Astrocyte (in vitro differentiated cells and primary cell): ENCODE data around the gene ERO1A. TPM values are rescaled to one million over a fixed set of nuclear protein-coding genes. Genes with fewer than 3 reads are reported as not detected.

Source experiments
- DNase-seq: peaks from one replicate; pipeline ENCODE4 v3.0.0-alpha.2; 2010; ENCODE audit warnings: low read depth
- FAIRE-seq: peaks from 2 replicates; lab custom pipeline; 2011; peaks lifted over from hg19 to GRCh38; lab: Jason Lieb, UNC
- H2AFZ ChIP-seq: 2 replicates; pipeline ENCODE4 v1.6.0; 2012; ENCODE audit warnings: low read depth, low read length, inconsistent platforms
- H3K27ac ChIP-seq: 2 replicates; pipeline ENCODE4 v1.5.1; 2011; ENCODE audit warnings: low read depth, low read length, inconsistent platforms
- H3K27me3 ChIP-seq: 2 replicates; pipeline ENCODE4 v1.6.0; 2011; ENCODE audit warnings: low read length, inconsistent platforms; ENCODE audit not compliant: insufficient read depth
- H3K36me3 ChIP-seq: 2 replicates; pipeline ENCODE4 v1.5.1; 2011; ENCODE audit warnings: low read length, inconsistent platforms; ENCODE audit not compliant: insufficient read depth
- H3K4me1 ChIP-seq: 2 replicates; pipeline ENCODE4 v1.5.1; 2011; ENCODE audit warnings: low read length, inconsistent platforms; ENCODE audit not compliant: insufficient read depth
- H3K4me2 ChIP-seq: 2 replicates; pipeline ENCODE4 v1.6.0; 2012; ENCODE audit warnings: low read length, inconsistent platforms
- H3K4me3 ChIP-seq: 2 replicates; pipeline ENCODE4 v1.5.1; 2011; ENCODE audit warnings: low read depth, mild to moderate bottlenecking, low read length, inconsistent platforms; ENCODE audit not compliant: insufficient read depth
- H3K79me2 ChIP-seq: 2 replicates; pipeline ENCODE4 v1.6.0; 2012; ENCODE audit warnings: mild to moderate bottlenecking, low read length, inconsistent platforms; ENCODE audit not compliant: insufficient read depth
- H3K9ac ChIP-seq: 2 replicates; pipeline ENCODE4 v1.6.0; 2012; ENCODE audit warnings: mild to moderate bottlenecking, low read length, inconsistent platforms
- H3K9me3 ChIP-seq: 2 replicates; pipeline ENCODE4 v1.5.1; 2012; ENCODE audit warnings: low read depth, mild to moderate bottlenecking, low read length, inconsistent platforms; ENCODE audit not compliant: insufficient read depth
- H4K20me1 ChIP-seq: 2 replicates; pipeline ENCODE4 v1.6.0; 2012; ENCODE audit warnings: low read length, inconsistent platforms; ENCODE audit not compliant: insufficient read depth
- H3K27ac Mint-ChIP-seq: one replicate; pipeline ENCODE4 v1.8.0; 2021; ENCODE audit warnings: mild to moderate bottlenecking, mixed read lengths; ENCODE audit not compliant: unreplicated experiment
- H3K27me3 Mint-ChIP-seq: one replicate; pipeline ENCODE4 v1.8.0; 2021; ENCODE audit warnings: low read depth, mixed read lengths; ENCODE audit not compliant: unreplicated experiment
- H3K36me3 Mint-ChIP-seq: one replicate; pipeline ENCODE4 v1.8.0; 2021; ENCODE audit warnings: low read depth, mixed read lengths; ENCODE audit not compliant: unreplicated experiment
- H3K4me1 Mint-ChIP-seq: one replicate; pipeline ENCODE4 v1.8.0; 2021; ENCODE audit warnings: low read depth, mixed read lengths; ENCODE audit not compliant: unreplicated experiment
- H3K4me3 Mint-ChIP-seq: one replicate; pipeline ENCODE4 v1.8.0; 2021; ENCODE audit warnings: mild to moderate bottlenecking, moderate library complexity, mixed read lengths; ENCODE audit not compliant: unreplicated experiment
- H3K9me3 Mint-ChIP-seq: one replicate; pipeline ENCODE4 v1.8.0; 2021; ENCODE audit warnings: mild to moderate bottlenecking, mixed read lengths; ENCODE audit not compliant: unreplicated experiment
- CTCF ChIP-seq: IDR thresholded peaks from 2 replicates; pipeline ENCODE4 v1.5.1; 2011; ENCODE audit warnings: low read depth, mild to moderate bottlenecking, inconsistent platforms, low read length, moderate library complexity; ENCODE audit not compliant: insufficient read depth
- EZH2 ChIP-seq: IDR thresholded peaks from 2 replicates; pipeline ENCODE4 v1.6.1; 2012; ENCODE audit warnings: mild to moderate bottlenecking, low read length, inconsistent platforms; ENCODE audit not compliant: insufficient read depth
- total RNA-seq: library from RNA; stranded (reverse); gene quantifications from 2 replicates; pipeline ENCODE4 v1.2.1, GENCODE V29; 2021

ERO1A gene
- total RNA-seq, 1 donor from 2014 or later, result 80.5 TPM

- Histone ChIP-seq H3K9me3 (no peaks in the 10 kb centered on the region), H4K20me1 (no peaks in the 10 kb centered on the region), H3K27ac (no peak overlapping the region), H3K9ac (no peak overlapping the region), H3K79me2 (peaks cover 6% of the 10 kb centered on the region), H3K27me3 (no peaks in the 10 kb centered on the region), H3K4me3 (no peak overlapping the region), H3K4me1 (no peaks in the 10 kb centered on the region), H2AFZ (no peak overlapping the region), H3K4me2 (no peak overlapping the region), H3K36me3 (peaks cover 14% of the 10 kb centered on the region)
- Mint-ChIP-seq H3K9me3 (no peaks in the 10 kb centered on the region), H3K27me3 (no peaks in the 10 kb centered on the region), H3K4me3 (no peak overlapping the region), H3K4me1 (no peaks in the 10 kb centered on the region), H3K36me3 (no peaks in the 10 kb centered on the region), H3K27ac (no peak overlapping the region)
- DNase-seq (no peak), FAIRE-seq (no peak)
- TF ChIP-seq CTCF, result peak; percentile 38
- TF ChIP-seq EZH2, result no peak
Measured at GRCh38 chr14:52678591-52678990, 16.8 kb downstream of the ERO1A start.

GRCh38 chr14:52663850-52664249 is 31.5 kb downstream of the ERO1A start:
- Histone ChIP-seq H3K9ac (no peak overlapping the region), H4K20me1 (no peaks in the 10 kb centered on the region), H3K79me2 (no peaks in the 10 kb centered on the region), H3K27me3 (no peaks in the 10 kb centered on the region), H3K4me1 (no peaks in the 10 kb centered on the region), H3K9me3 (no peaks in the 10 kb centered on the region), H2AFZ (no peak overlapping the region), H3K27ac (no peak overlapping the region), H3K4me3 (no peak overlapping the region), H3K36me3 (peaks cover 11% of the 10 kb centered on the region), H3K4me2 (no peak overlapping the region)
- TF ChIP-seq EZH2, result no peak
- no peak for TF ChIP-seq CTCF
- DNase-seq, result no peak
- Mint-ChIP-seq H3K36me3 (no peaks in the 10 kb centered on the region), H3K27ac (no peak overlapping the region), H3K4me1 (no peaks in the 10 kb centered on the region), H3K9me3 (no peaks in the 10 kb centered on the region), H3K27me3 (no peaks in the 10 kb centered on the region), H3K4me3 (no peak overlapping the region)
- FAIRE-seq, result no peak

GRCh38 chr14:52661314-52661713 is 34.0 kb downstream of the ERO1A start:
- H3K27me3 ChIP-seq, result no peaks in the 10 kb centered on the region
- H3K27ac Mint-ChIP-seq, result no peak overlapping the region
- H3K4me3 ChIP-seq, result no peak overlapping the region
- TF ChIP-seq EZH2 (no peak), CTCF (no peak)
- no peaks in the 10 kb centered on the region for H3K9me3 Mint-ChIP-seq
- no peak overlapping the region for H3K27ac ChIP-seq
- H3K4me1 ChIP-seq, result no peaks in the 10 kb centered on the region
- H3K79me2 ChIP-seq, result no peaks in the 10 kb centered on the region
- DNase-seq (no peak), FAIRE-seq (no peak)
- H3K36me3 ChIP-seq, result peaks cover 15% of the 10 kb centered on the region
- H3K4me2 ChIP-seq, result no peak overlapping the region
- H3K4me1 Mint-ChIP-seq, result no peaks in the 10 kb centered on the region
- no peaks in the 10 kb centered on the region for H4K20me1 ChIP-seq
- H3K9ac ChIP-seq, result no peak overlapping the region
- no peaks in the 10 kb centered on the region for H3K36me3 Mint-ChIP-seq
- no peak overlapping the region for H2AFZ ChIP-seq
- no peak overlapping the region for H3K4me3 Mint-ChIP-seq
- no peaks in the 10 kb centered on the region for H3K9me3 ChIP-seq
- no peaks in the 10 kb centered on the region for H3K27me3 Mint-ChIP-seq
